Cerebellar nuclear complex (tissue), 1 donor: ENCODE data around the gene HIF1A.
"Not testable (repeated sequence)": the region's sequence is repeated elsewhere in the genome, so short reads cannot be mapped to it uniquely, and the experiment has no call there.

ENCODE experiments used
- DNase-seq, 2 experiments: peaks; one replicate each; lab custom pipeline; 2025; lab: John Stamatoyannopoulos, UW

The HIF1A gene

GRCh38 chr14:61708693-61709092 lies 13.4 kb downstream of the HIF1A start:
- not testable (repeated sequence) for DNase-seq

DNA sequence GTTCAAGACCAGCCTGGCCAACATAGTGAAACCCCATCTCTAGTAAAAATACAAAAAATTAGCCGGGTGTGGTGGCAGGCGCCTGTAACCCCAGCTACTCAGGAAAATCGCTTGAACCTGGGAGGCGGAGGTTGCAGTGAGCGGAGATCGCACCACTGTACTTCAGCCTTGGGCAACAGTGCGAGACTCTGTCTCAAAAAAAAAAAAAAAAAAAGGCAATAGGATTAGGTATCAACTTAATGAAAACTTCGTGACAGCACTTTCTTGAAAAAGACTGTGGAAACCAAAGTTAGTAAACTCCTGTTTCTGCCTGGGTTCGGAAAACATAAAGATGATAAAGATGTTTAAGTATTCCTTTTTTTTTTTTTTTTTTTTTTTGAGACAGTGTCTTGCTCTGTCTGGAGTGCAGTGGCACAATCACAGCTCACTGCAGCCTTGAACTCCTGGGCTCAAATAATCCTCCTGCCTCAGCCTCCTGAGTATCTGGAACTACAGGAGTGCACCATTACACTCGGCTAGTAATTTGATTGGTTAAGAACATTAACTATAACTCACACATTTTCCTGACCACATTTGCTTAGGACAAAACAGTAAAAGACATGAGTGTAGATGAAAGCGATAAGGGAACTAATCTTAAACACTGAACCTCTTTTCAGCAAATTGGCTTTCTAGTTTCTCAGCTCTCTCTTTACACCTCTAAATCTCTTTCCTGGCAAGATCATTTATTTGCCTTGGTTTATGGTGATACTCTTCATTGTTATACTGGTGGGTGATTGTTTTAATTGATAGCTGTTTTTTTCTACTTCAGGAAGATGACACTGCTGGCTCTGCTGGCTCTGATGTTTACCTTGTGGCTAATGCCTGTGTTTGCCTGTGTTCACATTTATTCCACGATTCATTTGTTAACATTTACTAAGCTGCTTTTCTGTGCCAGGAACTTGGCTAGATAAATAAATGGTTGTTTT lies 15.8 kb downstream of the HIF1A start:
- DNase-seq = no peak

- DNase-seq = no peak
Observed at GRCh38 chr14:61712137-61712536, 16.8 kb downstream of the HIF1A start.

- no peak for DNase-seq
Observed at GRCh38 chr14:61713724-61714437, 18.6 kb downstream of the HIF1A start.

DNA sequence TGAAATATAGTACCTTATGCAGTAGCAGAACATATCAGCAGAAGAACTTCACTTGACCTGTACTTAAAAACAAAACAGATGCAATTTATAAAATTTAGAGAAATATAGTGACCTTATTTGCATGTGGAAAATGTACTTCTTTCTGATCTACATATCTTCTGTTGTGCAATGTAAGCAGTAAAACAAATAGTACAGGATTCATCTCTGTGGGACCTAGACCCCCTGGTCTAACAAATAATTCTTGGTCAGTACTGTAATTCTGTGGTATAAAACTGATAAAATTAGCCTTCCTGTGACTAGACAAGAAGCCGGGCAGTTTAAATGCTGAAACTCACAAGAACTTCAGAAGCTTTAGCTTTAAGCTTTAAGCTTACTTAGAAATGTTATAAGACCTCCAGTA lies 21.6 kb downstream of the HIF1A start:
- no peak for DNase-seq

DNA sequence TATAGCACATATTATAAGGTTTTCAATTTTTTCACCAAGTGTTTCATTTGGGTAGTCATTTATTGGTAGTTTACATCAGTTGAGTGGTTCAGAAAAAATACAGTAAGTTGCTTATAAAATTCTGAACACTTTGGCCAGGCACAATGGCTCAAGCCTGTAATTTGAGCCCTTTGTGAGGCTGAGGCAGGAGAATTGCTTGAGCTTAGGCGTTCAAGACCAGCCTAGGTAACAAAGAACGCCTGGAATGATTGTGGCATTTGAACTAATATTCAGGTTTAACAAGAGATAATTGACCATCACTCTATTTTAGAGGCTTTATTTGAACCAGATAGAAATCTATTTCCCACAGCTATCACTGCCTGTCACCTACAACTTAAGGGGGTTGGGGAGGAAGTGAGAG lies 22.7 kb downstream of the HIF1A start:
- no peak for DNase-seq

- DNase-seq = no peak
Observed at GRCh38 chr14:61719344-61720293, 24.3 kb downstream of the HIF1A start.

GRCh38 chr14:61720294-61720661 lies 25.0 kb downstream of the HIF1A start:
- no peak for DNase-seq

GRCh38 chr14:61720741-61721140 lies 25.4 kb downstream of the HIF1A start:
- no peak for DNase-seq

DNA sequence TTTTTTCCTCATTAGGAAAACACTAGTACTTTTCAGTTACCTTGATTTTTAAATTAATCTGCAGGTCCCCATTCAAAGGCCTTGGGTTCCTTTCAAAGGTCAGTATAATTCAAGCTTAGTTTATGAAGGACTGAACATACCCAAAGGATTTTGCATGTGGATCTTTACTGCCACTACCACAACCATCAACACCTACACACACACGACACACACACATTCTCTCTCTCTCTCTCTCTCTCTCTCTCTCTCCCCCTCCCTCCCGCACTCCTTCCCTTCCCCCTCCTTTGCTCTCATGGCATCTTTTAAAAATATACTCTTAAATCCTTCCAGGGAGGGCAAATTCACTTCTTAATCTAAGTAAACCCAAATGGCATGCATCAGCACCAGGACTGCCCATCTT lies 28.8 kb downstream of the HIF1A start:
- no peak for DNase-seq

DNA sequence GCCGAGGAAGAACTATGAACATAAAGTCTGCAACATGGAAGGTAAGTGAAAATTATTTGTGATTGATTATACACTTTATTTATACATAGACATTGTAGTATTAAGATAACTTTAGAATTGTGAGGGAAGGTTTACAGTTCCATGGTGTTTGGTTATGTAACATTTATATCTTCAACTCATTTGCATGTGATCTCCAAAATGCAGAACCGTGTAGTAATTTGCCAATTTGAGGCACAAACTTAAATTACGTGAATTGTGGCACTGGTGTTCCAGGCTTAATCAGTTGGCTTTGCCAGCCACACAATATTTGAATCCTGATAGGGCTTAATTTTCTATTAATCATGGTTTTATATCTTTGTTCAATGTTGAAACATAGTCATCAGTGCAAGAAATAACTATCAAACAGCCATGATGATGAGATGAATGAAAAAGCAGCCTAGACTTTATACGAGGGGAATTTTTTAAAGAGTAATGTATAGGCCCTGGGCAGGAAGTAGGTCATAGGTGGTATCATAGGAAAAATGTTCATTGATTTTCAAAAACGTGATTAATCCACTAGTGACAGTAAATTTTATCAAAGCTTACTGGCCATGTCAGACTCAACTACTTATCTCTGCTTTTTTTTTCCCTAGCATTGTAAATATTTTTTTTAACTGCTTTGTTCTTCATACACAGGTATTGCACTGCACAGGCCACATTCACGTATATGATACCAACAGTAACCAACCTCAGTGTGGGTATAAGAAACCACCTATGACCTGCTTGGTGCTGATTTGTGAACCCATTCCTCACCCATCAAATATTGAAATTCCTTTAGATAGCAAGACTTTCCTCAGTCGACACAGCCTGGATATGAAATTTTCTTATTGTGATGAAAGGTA lies 31.7 kb downstream of the HIF1A start:
- DNase-seq = no peak

- no peak for DNase-seq
Observed at GRCh38 chr14:61730756-61731373, 35.6 kb downstream of the HIF1A start.

GRCh38 chr14:61733972-61734371 lies 38.7 kb downstream of the HIF1A start:
- DNase-seq = no peak

GRCh38 chr14:61736751-61737150 lies 41.4 kb downstream of the HIF1A start:
- no peak for DNase-seq

DNA sequence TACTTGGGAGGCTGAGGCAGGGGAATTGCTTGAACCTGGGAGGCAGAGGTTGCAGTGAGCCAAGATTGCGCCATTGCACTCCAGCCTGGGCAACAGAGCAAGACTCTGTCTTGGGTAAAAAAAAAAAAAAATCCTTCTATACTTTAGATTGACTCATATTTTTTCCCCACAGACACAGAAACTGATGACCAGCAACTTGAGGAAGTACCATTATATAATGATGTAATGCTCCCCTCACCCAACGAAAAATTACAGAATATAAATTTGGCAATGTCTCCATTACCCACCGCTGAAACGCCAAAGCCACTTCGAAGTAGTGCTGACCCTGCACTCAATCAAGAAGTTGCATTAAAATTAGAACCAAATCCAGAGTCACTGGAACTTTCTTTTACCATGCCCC lies 42.6 kb downstream of the HIF1A start:
- no peak for DNase-seq

- DNase-seq = no peak
Observed at GRCh38 chr14:61739133-61739532, 43.8 kb downstream of the HIF1A start.

- no peak for DNase-seq
Observed at GRCh38 chr14:61742371-61742770, 47.1 kb downstream of the HIF1A start.

GRCh38 chr14:61744238-61744637 lies 48.9 kb downstream of the HIF1A start:
- no peak for DNase-seq

- DNase-seq = not testable (repeated sequence)
Observed at GRCh38 chr14:61746346-61746745, 51.0 kb downstream of the HIF1A start.

- no peak for DNase-seq
Observed at GRCh38 chr14:61746881-61747280, 51.6 kb downstream of the HIF1A start.

DNA sequence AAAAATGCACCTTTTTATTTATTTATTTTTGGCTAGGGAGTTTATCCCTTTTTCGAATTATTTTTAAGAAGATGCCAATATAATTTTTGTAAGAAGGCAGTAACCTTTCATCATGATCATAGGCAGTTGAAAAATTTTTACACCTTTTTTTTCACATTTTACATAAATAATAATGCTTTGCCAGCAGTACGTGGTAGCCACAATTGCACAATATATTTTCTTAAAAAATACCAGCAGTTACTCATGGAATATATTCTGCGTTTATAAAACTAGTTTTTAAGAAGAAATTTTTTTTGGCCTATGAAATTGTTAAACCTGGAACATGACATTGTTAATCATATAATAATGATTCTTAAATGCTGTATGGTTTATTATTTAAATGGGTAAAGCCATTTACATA lies 52.0 kb downstream of the HIF1A start:
- no peak for DNase-seq
